BJ (cell line): ENCODE measurements around the gene IBA57. TPM values are rescaled to one million over a fixed set of nuclear protein-coding genes. Genes with fewer than 3 reads are reported as not detected.
"Not testable (repeated sequence)": the region's sequence is repeated elsewhere in the genome, so short reads cannot be mapped to it uniquely, and the experiment has no call there.

Experiments used
- CTCF ChIA-PET: fragments of 350-600 bp; formaldehyde crosslinking; extraction: SDS; loops from one replicate; lab custom pipeline; 2021; ENCODE audit warnings: antibody characterized with exemption, inconsistent platforms; lab: Yijun Ruan, JAX
- POLR2A ChIA-PET: fragments of 300-600 bp; sonication (Branson Sonifier 250); formaldehyde crosslinking; extraction: SDS; loops from one replicate; lab custom pipeline; 2021; ENCODE audit warnings: antibody characterized with exemption; lab: Charles Lee
- DNase-seq: peaks from one replicate; pipeline ENCODE4 v3.0.0-alpha.2; 2011; ENCODE audit warnings: low read depth
- H3K27me3 ChIP-seq: 2 replicates; pipeline ENCODE4 v1.6.0; 2011; ENCODE audit warnings: low read length; ENCODE audit not compliant: control insufficient read depth, insufficient read depth
- H3K36me3 ChIP-seq: 2 replicates; pipeline ENCODE4 v1.5.1; 2011; ENCODE audit warnings: low read length; ENCODE audit not compliant: control insufficient read depth, insufficient read depth
- H3K4me3 ChIP-seq: 2 replicates; pipeline ENCODE4 v1.5.1; 2011; ENCODE audit warnings: low read depth, mild to moderate bottlenecking, control low read depth, low read length
- polyA plus RNA-seq: library from polyadenylated mRNA; depleted of rRNA; stranded (reverse); fragments of >200 nt; gene quantifications from 2 replicates; pipeline ENCODE4 v1.2.3, GENCODE V29; 2011; rRNA removed
- small RNA-seq: library from RNA; depleted of rRNA; stranded (forward); fragments of <200 nt; gene quantifications from one replicate; pipeline ENCODE3, GENCODE V24; 2012; ENCODE audit warnings: low replicate concordance, low read depth; ENCODE audit not compliant: insufficient read length
- TF ChIP-seq, protein P1 (sequence below): IDR thresholded peaks from 2 replicates; pipeline ENCODE4 v1.5.1; 2011; ENCODE audit warnings: low read depth, mild to moderate bottlenecking, control low read depth, inconsistent platforms, low read length, moderate library complexity; ENCODE audit not compliant: insufficient read depth

Gene IBA57
- polyA plus RNA-seq, 1 experiment = 2.8 TPM

DNA sequence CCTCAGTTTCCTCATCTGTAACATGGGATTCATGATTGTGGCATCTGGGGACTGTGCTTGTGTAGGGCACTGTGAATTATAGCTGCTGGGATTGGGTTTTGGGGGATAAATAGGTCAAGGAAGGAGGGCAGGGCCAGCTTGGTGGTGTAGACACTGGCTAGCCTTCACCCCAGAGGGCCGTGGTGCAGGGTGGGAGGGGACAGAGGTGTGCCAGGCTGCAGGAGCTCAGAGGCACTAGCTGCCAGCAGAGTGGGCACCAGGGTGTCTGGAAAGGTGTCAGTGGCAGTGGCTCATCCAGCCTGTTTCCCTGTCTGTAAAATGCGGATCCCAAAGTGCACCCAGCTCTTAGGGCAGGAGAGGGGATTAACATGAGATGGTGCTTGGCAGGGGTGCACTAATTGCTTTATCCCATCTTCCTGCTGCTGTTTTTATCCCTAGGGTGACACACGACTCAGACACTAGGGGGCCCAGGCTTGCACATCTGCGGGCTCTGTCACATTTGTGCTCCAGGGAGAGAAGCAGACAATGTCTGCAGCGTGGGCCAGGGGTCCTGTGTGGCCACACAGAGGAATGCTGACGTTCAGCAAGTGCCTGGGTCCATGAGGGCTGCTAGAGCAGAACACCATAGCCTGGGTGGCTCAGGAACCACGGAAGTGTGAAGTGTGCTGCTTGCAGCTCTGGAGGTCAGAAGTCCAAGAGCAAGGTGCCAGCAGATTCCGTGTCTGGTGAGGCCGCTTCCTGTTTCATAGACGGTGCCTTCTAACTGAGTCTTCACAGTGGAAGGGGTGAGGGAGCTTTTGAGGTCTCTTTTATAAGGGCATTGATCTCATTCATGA lies 61.6 kb downstream of the IBA57 start:
- H3K27me3 ChIP-seq = no peaks in the 10 kb centered on the region
- no peak overlapping the region for H3K4me3 ChIP-seq
- ChIA-PET POLR2A (no interaction called here), CTCF (interaction anchor here (0.6 to 4.3 kb wide), 15 partner anchors 9 to 214 kb away, joined by 3 to 30 read pairs (median 3); no protein-coding TSS in a partner anchor)
- no peak for DNase-seq
- TF ChIP-seq, protein P1, sequence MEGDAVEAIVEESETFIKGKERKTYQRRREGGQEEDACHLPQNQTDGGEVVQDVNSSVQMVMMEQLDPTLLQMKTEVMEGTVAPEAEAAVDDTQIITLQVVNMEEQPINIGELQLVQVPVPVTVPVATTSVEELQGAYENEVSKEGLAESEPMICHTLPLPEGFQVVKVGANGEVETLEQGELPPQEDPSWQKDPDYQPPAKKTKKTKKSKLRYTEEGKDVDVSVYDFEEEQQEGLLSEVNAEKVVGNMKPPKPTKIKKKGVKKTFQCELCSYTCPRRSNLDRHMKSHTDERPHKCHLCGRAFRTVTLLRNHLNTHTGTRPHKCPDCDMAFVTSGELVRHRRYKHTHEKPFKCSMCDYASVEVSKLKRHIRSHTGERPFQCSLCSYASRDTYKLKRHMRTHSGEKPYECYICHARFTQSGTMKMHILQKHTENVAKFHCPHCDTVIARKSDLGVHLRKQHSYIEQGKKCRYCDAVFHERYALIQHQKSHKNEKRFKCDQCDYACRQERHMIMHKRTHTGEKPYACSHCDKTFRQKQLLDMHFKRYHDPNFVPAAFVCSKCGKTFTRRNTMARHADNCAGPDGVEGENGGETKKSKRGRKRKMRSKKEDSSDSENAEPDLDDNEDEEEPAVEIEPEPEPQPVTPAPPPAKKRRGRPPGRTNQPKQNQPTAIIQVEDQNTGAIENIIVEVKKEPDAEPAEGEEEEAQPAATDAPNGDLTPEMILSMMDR = peak; percentile 52
- H3K36me3 ChIP-seq = peaks cover 6% of the 10 kb centered on the region

DNA sequence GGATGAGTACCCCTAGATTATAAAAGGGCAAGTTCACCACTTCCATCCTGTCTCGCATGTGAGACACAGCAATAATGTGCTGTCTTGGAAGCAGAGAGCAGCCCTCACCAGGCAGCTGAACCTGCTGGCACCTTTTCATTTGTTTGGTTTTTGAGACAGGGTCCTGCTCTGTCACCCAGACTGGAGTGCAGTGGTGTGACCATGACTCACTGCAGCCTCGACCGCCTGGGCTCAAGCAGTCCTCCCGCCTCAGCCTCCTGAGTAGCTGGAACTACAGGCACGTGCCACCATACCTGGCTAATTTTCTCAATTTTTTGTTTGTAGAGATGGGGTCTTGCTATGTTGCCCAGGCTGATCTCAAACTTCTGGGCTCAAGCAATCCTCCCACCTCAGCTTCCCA lies 62.5 kb downstream of the IBA57 start:
- H3K4me3 ChIP-seq, POLR2A ChIA-PET, H3K27me3 ChIP-seq, DNase-seq, H3K36me3 ChIP-seq: not testable (repeated sequence)
- CTCF ChIA-PET = interaction anchor here (0.6 to 4.3 kb wide), 8 partner anchors 9 to 213 kb away, joined by 3 to 30 read pairs (median 4); no protein-coding TSS in a partner anchor

DNA sequence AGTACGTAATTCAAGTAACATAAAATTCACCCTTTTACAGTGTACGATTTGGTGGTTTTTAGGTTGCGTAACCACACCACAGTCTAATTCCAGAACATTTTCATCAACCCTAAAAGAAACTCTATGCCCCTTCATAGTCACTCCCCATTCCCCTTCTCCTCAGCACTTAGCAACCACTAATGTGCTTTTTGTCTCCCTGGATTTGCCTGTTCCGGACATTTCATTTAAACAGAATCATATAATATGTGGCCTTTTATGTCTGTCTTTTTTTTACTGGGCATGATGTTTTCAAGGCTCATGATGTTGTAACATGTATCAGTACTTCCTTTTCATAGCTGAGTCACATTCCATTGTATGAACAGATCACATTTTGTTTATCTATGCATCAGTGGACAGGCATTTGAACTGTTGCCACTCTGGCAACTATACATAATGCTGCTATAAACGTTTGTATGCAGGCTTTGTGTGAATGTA lies 63.0 kb downstream of the IBA57 start:
- Histone ChIP-seq H3K4me3 (no peak overlapping the region), H3K36me3 (peaks cover 5% of the 10 kb centered on the region), H3K27me3 (no peaks in the 10 kb centered on the region)
- TF ChIP-seq, protein P1 = no peak
- DNase-seq = peak; percentile 79
- ChIA-PET CTCF (interaction anchor here (0.7 to 4.3 kb wide), 7 partner anchors 8 to 165 kb away, joined by 3 to 30 read pairs (median 4); no protein-coding TSS in a partner anchor), POLR2A (no interaction called here)

DNA sequence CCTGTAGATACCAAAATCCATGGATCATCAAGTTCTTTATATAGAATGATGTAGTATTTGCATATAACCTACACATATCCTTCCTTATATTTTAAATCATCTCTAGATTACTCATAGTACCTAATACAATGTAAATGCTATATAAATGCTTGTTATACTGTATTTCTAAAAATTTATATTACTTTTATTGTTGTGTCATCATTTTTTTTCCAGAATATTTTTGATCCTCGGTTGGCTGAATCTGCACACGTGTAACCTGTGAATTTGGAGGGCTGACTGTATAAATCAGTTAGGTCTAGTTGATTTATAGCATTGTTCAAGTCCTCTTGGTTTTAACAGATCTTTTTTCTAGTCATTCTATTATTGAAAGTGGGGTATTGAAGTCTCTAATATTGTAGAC lies 65.6 kb downstream of the IBA57 start:
- no peak overlapping the region for H3K4me3 ChIP-seq
- CTCF ChIA-PET = no interaction called here
- POLR2A ChIA-PET = no interaction called here
- TF ChIP-seq, protein P1 = no peak
- no peaks in the 10 kb centered on the region; the same call in 1 of the 2 replicates for H3K36me3 ChIP-seq
- H3K27me3 ChIP-seq = no peaks in the 10 kb centered on the region
- DNase-seq = no peak

Small RNA genes within 50 kb of the gene (small RNA-seq; reads per million reads assigned to genes)
- gene AL359510.1 = not detected

Other genes with a start within 250 kb of the IBA57 start
- gene WNT9A, start 217.9 kb upstream of the IBA57 start, polyA plus RNA-seq = 0.85 and 1.5 TPM in 2 replicates
- gene WNT3A, start 158.8 kb upstream of the IBA57 start, polyA plus RNA-seq = not detected in 2 replicates
- gene ARF1, start 83.1 kb upstream of the IBA57 start, polyA plus RNA-seq = 539 and 933 TPM in 2 replicates
- 4.2 and 6.2 TPM in 2 replicates for gene C1orf35, start 62.5 kb upstream of the IBA57 start, polyA plus RNA-seq
- gene MRPL55, start 56.5 kb upstream of the IBA57 start, polyA plus RNA-seq = 50.8 and 80.8 TPM in 2 replicates
- gene GUK1, start 25.5 kb upstream of the IBA57 start, polyA plus RNA-seq = 282 and 373 TPM in 2 replicates
- 0.77 and 0.92 TPM in 2 replicates for gene GJC2, start 15.9 kb upstream of the IBA57 start, polyA plus RNA-seq
- 2.9 and 3.8 TPM in 2 replicates for gene OBSCN, start 42.2 kb downstream of the IBA57 start, polyA plus RNA-seq
- gene TRIM11, start 241.0 kb downstream of the IBA57 start, polyA plus RNA-seq = 5.6 and 11.0 TPM in 2 replicates